AG08396 (cell line): Measurements from ENCODE around the gene IDH3G.
"Not testable (repeated sequence)": the region's sequence is repeated elsewhere in the genome, so short reads cannot be mapped to it uniquely, and the experiment has no call there.

ENCODE experiments used
- DNase-seq: peaks from one replicate; pipeline ENCODE4 v3.0.0; 2012; ENCODE audit warnings: low spot score, mixed read lengths

Gene IDH3G

DNA sequence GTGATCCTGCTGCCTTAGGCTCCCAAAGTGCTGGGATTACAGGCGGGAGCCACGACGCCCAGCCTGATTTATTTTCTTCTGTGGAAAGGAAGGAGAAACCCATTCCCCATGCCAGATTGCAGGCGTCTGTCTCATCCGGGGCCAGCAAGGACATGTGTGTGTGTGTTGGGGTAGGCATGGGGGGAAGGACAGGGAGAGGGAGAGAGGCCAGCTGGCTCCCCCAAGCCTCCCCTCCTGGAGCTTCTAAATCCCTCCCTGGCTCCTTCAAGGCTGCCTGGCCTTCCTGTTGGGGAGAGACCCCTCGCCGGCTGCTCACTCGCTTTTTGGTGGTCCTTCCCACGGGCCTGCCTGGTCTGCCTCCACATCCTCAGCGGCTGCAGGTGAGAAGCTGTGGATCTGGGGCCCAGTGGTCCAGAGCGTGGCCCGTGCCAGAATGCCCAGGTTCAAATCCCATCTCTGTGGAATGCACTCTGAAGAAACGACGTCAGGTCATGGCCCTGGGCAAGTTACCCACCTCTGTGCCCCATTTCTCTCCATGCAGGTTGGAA is 31.5 kb downstream of the IDH3G start:
- DNase-seq, result no peak

DNA sequence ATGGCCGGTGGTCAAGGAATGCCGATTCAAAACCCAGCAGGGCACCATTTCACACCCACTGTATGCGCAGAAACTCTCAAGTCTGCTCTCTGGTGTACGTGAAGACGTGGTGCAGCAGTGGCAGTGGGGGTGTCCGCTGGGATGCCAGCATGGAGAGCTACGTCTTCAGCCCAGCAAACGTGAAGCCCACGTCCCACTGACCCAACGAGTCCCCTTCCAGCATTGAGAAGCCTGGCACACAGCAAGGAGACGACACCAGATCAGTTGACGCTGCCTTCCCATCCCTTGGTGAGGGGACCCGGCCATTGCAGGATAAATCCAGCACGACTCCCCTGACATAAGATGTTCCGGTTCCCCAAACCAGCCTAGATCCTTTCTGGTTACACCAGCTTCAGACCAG is 32.3 kb downstream of the IDH3G start:
- DNase-seq, result no peak

DNA sequence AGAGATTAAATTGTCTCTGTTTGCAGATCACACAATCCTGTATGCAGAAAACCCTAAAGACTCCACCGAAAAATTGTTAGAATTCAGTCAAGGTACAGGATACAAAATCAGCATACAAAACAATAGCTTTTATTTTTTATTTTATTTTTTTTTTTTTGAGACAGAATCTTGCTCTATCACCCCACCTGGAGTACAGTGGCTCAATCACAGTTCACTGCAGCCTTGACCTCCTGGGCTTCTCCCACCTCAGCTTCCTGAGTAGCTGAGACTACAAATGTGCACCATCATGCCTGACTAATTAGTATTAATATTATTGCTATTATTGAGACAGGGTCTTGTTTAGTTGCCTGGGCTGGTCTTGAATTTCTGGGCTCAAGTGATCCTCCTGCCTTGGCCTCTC is 39.0 kb downstream of the IDH3G start:
- DNase-seq, result no peak

DNA sequence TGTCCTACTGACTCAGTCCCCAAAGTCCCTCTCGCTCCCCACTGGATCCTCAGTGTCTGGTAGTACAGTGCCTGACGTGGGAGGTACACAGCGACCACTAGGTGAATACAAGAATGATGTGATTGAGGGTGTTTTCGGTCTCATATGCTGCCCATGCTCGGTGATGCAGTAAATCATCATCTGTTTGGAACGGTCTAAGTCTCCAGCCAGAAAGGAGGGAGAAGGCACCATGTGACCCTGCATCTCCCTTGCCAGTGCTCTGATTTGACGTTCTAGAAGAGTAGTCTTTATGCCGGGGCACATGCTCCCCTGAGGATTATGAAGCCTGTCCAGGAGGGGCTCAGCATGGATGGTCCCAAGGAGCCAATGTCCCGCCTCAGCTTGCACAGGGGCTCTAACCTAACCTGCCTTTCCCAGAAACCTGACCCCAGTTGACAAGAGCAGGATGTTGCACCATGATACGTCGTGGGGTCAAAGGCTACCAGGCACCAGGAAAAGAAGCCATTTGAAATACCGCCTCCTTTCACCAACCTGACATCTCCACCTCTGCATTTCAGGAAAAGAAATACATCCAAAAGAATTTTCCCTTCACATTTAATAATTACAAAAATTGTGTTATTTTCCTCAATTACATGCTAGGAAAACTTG is 43.9 kb downstream of the IDH3G start:
- no peak for DNase-seq

DNA sequence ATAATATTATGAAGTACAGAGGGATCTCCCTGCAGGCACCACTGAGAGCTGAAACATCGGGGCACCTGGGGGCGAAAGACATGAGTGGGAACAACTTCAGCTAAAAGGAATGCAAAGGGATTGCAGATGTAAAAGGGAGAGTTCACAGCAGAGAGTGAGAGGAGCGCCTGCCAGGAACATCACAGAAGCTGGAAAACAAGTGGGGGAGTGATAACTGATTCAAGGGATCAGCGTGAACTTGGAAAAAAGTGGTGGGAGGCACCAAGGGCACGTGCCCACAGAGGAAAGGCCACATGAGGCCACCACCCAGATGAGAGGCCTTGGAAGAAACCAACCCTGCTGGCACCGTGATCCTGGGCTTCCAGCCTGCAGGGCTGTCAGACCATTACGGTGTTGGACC is 45.2 kb downstream of the IDH3G start:
- DNase-seq, result not testable (repeated sequence)

DNA sequence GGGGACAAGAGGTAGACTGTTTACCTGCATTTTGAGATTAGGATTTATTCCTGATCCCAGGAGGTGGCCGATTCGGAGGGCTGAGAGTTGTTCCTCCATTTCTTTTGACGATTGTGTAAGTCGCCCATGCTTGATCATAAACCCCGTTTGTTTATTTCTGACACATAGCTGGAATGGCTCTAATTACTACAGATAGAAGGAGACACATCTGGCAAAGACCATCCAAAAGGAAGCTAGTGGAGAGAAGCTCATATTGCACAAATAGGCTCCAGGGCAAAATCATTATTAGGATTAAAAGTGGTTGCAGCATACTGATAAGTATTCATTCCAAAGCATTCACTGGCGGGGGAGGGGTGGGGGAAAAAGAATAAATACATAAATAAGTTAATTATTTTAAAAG is 47.2 kb downstream of the IDH3G start:
- DNase-seq, result not testable (repeated sequence)

DNA sequence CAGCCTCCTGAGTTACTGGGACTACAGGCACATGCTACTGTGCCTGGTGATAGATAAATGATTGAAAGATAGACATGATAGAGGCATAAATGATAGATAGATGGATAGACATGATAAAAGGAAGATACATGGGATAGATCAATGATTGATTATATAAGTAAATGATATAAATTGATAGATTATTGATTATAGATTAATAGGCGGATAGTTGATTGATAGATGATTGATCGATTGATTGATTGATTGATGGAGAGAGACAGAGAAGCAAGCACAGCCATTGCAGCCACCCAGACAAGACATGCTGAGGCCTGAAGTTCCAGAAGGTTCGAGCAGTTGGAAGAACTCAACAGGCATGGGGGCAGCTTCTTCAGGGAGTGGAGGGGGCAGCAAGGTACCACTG is 47.8 kb downstream of the IDH3G start:
- DNase-seq, result no peak

DNA sequence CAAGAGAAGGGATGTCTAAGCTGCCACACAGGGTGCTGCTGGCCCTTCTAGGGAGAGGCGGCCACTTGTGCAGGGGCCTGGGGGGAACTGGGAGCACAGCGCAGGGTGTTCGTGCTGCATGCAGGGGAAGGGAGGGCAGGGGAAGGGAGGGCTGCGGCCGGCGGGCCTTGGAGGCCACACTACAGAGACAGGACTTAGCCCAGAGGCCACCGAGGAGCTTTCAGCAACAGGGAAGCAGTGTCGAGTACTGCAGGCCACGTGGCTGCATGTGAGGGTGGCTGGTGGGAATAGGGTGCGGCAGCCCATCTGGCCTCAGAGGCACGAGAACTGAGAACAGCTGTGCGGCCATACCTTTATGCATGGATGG is 49.1 kb downstream of the IDH3G start:
- DNase-seq, result not testable (repeated sequence)

DNA sequence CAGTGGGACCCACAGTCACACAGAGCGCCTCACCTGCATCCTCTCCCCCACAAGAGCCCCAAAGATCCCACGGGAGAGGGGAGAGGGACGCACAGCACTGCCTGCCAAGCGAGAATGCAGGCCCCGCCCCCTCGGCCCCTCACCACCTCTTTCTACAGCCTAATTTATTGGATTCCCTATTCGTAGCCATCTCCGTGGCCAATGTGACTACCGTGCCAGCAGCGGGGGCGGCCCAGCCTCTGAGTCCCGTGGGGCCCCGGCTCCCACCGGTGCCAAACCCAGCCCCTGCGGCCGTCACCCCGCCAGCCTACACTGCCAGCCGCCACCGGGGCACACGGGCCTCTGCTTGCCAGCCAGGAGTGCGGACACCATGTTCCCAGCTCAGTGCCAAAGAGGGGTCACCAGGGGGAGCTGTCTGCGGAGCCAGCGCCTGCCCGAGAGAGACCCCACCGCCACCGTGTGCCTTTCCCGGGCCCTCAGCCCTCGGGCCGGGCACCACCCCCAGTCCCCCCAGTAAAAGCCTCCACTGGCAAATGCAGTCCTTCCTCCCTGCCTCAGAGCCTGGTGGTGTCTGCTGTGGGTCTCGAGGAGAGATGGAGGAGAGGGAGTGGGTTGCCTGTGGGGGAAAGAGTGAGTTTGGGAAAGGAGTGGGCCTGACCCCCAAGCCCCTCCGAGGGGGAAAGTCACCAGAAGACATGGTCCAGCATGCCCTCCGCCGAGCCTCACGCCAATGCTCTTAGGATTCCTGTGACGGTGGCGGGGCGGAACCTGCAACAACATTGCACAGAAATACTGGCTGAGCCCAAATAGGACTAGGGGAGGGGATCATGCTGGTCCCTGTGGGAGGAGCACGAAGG is 49.7 kb downstream of the IDH3G start:
- DNase-seq, result no peak

DNA sequence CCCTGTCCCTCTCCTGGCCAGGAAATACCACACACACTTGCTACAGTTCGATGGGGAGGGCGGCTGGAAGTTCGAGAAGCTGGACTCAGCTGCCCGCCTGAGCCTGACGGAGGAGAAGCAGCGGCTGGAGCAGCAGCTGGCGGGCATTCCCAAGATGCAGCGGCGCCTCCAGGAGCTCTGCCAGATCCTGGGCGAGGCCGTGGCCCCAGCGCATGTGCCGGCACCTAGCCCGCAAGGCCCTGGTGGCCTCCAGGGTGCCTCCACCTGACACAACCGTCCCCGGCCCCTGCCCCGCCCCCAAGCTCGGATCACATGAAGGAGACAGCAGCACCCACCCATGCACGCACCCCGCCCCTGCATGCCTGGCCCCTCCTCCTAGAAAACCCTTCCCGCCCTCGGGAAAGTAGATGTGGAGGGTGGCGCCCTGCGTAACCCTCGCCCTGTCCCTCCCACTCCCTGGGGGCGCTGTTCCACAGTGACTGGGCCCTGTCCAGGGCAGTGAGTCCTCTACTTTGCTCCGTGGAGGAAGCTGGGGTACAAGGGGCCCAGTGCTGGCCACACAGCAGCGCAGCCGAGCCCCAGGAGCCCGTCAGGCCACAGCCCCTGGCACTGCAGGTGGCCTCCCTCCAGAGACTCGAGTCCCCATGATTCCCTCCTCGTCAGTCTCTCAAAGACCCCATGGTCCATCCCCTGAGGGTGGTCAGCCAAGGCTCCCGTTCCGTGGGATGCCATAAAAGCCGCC is 50.5 kb downstream of the IDH3G start:
- DNase-seq, result peak; percentile 23

DNA sequence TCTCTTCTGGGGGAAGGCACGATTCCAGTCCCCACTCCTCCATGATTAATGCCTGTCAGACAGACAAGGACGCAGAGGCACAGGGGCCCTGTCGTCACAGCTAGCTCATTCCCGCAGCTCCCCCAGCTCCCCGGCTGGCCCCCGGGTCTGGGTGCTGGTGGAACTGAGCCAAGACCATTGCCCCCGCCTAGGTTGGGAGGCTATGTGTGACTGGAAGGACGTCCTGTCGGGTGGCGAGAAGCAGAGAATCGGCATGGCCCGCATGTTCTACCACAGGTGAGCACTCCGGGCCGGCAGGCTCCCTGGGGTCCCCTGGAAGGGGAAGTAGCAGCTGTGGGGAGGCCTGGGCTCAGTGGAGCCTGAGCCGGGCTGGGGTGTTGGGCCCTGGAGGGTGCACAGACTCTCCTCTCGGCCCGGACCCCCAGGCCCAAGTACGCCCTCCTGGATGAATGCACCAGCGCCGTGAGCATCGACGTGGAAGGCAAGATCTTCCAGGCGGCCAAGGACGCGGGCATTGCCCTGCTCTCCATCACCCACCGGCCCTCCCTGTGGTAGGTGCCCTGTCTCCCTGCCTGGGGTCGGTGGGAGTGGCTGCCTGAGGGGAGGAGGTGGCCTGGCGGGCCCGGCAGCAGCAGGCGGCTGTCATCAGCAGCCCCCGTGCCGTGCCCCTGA is 51.2 kb downstream of the IDH3G start:
- DNase-seq, result not testable (repeated sequence)

DNA sequence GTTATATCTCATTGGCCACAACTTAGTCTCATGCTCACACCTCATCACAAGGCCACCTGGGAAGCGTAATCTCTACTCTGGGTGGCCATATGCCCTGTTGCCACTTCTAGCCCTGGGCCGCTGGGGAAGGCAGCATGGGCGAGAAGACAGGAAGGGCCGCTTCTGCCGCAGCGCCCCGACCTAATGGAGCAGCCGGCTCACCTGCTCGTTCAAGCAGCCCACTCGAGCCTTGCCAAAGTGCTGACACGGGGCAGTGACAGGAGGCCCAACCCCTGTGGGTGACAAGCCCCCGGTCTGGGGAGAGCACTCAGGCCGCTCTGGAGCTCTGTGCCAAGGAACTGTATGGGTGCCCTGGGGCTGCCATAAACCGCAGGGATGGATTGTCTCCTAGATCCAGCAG is 52.1 kb downstream of the IDH3G start:
- DNase-seq, result not testable (repeated sequence)

DNA sequence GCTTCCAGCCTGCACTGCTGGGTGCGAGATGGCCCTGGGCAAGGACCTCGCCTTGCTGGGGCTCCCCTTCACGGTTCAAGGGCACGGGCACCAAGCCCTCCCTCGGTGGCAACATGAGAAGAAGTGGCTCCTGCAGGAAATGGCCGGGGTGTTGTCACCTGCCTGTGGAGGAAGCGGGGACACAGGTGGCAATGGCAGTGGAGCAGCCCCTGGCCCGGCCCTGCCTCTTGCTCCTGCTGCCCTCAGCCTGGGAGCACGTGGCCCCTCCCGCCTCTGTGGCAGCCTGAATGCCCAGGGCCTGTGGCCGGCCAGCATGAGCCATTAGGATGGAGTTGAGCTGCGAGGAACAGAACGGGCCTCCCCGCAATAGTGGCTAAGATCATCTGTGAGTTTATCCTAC is 52.7 kb downstream of the IDH3G start:
- DNase-seq, result no peak

DNA sequence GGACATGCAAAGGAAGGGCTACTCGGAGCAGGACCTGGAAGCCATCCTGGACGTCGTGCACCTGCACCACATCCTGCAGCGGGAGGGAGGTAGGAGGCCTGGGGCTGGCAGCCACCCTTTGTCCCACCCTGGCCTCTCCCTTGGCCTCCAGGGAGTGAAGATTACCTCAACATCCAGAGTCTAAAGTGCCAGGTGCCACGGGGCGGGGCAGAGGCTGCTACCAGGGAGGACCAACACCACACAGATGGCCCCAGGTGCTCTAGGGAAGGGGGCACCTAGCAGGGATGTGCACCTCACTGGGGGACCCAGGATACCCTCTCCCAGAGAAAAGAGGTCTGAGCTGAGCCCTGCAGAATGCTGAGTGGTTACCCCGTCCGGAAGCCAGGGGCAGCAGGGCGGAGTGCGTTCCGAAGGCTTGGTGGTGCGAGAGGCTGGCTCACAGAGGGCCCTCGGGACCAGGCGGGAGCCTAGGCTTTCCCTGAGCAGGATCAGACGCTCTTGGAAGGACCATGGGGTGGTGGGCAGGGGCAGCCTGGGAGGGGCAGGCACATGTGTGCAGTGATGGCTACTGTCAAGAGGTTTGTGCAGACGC is 53.4 kb downstream of the IDH3G start:
- no peak for DNase-seq

DNA sequence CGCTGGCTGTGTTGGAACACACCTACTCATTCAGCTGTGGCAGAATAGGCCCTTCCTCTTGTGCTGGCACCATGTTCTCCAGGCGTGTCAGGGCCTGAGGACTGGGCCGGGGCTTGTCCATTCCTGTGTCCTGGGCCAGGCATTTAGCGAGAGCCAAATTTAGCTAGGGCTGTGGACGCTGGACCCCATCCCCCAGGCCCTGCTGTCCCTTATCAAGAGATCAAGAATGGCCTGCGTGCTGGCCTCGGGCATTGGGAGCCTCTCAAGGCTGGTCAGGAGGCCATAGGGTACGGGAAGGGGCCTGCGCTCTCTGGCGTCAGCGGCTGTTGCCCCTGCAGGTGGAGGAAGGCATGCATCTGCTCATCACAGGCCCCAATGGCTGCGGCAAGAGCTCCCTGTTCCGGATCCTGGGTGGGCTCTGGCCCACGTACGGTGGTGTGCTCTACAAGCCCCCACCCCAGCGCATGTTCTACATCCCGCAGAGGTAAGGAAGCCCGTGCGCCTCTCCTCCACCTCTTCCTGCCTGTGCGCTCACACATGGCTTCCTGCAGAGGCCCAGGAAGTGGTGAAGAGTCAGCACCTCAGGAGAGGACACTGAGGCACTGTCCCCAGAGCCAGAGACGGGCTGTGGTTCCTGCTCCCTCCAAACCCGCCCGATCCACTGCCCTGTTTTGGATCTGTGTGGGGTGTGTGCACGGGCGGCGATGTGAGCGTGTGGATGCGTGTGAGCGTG is 54.3 kb downstream of the IDH3G start:
- DNase-seq, result no peak

DNA sequence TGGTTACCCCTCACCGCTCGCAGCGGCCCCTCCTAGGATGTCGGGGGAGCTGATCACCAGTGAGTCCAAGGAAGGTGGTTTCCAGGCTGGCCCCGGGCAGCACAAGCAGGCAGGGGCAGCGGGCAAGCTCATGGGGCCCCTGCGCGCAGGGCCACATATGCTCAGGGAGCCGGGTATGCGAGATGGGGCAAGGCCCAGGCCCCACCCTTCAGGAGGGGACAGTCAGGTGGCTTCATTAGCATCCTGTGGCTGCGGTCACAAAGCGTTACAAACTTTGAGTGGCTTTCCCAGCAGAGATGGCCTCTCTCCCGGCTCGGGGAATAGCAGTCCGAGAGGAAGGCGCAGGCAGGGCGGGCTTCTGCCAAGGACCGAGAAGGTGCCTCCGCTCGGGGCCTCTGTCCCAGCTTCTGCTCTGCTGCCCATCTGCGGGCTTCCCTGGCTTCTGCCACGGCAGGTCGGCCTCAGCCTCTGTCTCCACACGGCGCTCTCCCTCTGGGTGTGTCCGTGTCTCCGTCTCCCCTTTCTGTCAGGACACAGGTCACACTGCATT is 56.0 kb downstream of the IDH3G start:
- no peak for DNase-seq

DNA sequence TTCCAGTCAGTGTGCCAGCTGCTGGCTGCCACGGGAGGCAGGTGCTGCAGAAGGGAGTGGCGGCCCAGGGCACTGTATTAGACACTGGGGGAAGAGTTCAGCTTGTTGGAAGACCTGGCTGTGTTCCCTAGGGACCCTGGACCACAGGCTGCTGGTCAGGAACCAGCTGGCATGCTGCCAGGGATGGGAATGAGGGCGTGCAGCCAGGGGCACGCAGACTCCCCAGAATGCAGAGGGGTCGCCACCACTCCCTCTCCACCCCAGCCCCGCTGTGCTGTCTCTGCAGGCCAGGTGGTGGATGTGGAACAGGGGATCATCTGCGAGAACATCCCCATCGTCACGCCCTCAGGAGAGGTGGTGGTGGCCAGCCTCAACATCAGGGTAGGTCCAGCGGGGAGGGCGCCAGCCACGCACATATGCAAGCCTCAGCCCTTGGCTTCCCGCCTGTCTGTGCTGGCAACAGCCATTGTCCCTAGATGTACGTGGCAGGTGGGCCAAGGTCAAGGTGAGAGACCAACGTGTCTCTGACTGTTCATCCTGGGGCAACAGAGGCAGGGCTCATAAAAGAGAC is 57.2 kb downstream of the IDH3G start:
- no peak for DNase-seq

DNA sequence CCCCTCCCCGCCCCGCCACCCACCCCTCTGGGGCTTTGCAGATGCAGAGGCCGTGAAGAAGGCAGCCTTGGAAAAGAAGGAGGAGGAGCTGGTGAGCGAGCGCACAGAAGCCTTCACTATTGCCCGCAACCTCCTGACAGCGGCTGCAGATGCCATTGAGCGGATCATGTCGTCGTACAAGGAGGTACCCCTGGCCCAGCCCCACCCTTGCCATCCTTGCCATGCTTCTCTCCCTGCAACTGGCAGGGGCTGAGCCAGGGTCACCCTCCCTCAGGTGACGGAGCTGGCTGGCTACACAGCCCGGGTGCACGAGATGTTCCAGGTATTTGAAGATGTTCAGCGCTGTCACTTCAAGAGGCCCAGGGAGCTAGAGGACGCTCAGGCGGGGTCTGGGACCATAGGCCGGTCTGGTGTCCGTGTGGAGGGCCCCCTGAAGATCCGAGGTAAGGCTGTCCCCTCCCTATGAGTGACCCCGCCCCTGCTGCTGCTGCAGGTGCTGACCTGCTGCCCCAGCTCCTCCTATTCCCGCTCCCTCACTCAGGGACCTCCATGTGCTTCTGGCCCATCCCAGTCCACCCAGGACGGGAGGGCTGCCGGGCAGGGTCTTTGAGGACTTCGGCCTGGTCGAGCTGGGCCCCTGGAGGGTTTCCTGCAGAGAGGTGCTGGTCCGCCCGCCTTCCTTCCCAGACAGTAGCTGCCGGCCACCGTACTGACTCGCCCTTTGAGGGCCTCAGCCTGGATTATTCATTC is 57.9 kb downstream of the IDH3G start:
- DNase-seq, result no peak
